Activated T-helper 2 cell treated with anti-CD3 and anti-CD28 coated beads, Interferon-gamma antibody, Interleukin-2, Interleukin-4, amounts not matched to agents 10 μg/mL and 5 μg/mL and 100 μg/mL, durations not matched to agents 14 hours and 24 hours and 36 hours (primary cell): Measurements from ENCODE around the gene INO80. TPM values are rescaled to one million over a fixed set of nuclear protein-coding genes. Genes with fewer than 3 reads are reported as not detected.

Experiments used
- DNase-seq: peaks from one replicate; pipeline ENCODE4 v3.0.0; 2021; ENCODE audit warnings: low spot score
- H3K27ac Mint-ChIP-seq: one replicate; pipeline ENCODE4 v1.8.0; 2021; ENCODE audit warnings: mixed read lengths
- H3K27me3 Mint-ChIP-seq: one replicate; pipeline ENCODE4 v1.8.0; 2021; ENCODE audit warnings: low read depth, mixed read lengths
- H3K36me3 Mint-ChIP-seq: one replicate; pipeline ENCODE4 v1.8.0; 2021; ENCODE audit warnings: low read depth, mixed read lengths
- H3K4me1 Mint-ChIP-seq: one replicate; pipeline ENCODE4 v1.8.0; 2021; ENCODE audit warnings: low read depth, mixed read lengths
- H3K4me3 Mint-ChIP-seq: one replicate; pipeline ENCODE4 v1.8.0; 2021; ENCODE audit warnings: low read depth, mild to moderate bottlenecking, moderate library complexity, mixed read lengths
- H3K9me3 Mint-ChIP-seq: one replicate; pipeline ENCODE4 v1.8.0; 2021; ENCODE audit warnings: mixed read lengths
- intact Hi-C: fragments of 100-400 bp; cut with micrococcal nuclease; formaldehyde crosslinking; loops from one replicate; pipeline ENCODE4 v1.15.1; 2023
- total RNA-seq: library from RNA; stranded (reverse); gene quantifications from 2 replicates; pipeline ENCODE4 v1.2.3, GENCODE V29; 2022

INO80 gene
- total RNA-seq, 1 donor from 2014 or later, result 33.2 TPM

DNA sequence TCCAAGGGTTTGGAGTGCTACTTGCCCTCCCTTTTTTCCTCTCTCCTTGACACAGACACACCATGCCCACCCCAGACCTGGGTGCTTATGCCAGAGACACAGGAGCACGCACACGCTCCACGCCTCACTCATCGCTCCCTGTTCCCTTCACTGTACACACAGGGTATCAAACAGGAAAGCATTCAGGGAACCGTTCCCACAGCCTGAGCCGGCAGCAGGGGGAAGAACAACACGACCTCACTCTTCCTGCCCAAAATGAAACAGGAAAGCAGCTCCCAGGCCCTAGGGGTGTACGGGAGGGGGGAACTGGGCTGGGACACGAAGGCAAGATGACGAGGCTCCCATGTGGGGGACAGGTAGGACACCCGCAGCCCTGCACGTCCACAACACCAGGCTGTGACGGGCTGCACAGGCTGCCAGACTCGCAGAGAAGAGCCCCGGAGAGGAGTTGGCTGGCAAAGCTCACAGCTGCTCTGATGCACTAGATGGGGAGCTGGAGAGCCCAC lies 175.7 kb downstream of the INO80 start:
- Mint-ChIP-seq H3K36me3 (no peaks in the 10 kb centered on the region), H3K27me3 (no peaks in the 10 kb centered on the region), H3K27ac (no peak overlapping the region), H3K4me1 (peaks cover 15% of the 10 kb centered on the region), H3K9me3 (no peaks in the 10 kb centered on the region), H3K4me3 (no peak overlapping the region)
- no peak for DNase-seq
- intact Hi-C loops, result no loop called here

DNA sequence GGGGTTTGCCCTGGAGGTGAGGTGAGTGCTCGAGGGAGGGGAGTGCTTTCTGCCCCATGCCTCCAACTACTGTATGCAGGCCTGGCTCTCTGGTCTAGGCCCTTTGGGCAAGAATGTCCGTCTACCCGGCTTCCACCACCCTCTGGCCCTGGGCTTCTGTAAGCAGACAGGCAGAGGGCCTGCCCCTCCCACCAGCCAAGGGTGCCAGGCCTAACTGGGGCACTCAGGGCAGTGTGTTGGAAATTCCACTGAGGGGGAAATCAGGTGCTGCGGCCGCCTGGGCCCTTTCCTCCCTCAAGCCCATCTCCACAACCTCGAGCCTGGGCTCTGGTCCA lies 177.6 kb downstream of the INO80 start:
- no peak overlapping the region for H3K27ac Mint-ChIP-seq
- intact Hi-C loops, result no loop called here
- peaks cover 14% of the 10 kb centered on the region for H3K4me1 Mint-ChIP-seq

GRCh38 chr15:40937762-40938535 lies 178.1 kb downstream of the INO80 start:
- H3K27me3 Mint-ChIP-seq, result peaks cover 6% of the 10 kb centered on the region
- no peak for DNase-seq
- no peaks in the 10 kb centered on the region for H3K9me3 Mint-ChIP-seq
- H3K36me3 Mint-ChIP-seq, result no peaks in the 10 kb centered on the region
- H3K4me1 Mint-ChIP-seq, result peaks cover 8% of the 10 kb centered on the region
- intact Hi-C loops, result no loop called here
- H3K4me3 Mint-ChIP-seq, result no peak overlapping the region
- no peak overlapping the region for H3K27ac Mint-ChIP-seq

More for the DNA sequence above, 177.6 kb downstream of the INO80 start:
- no peaks in the 10 kb centered on the region for H3K9me3 Mint-ChIP-seq
- H3K36me3 Mint-ChIP-seq, result no peaks in the 10 kb centered on the region
- no peak overlapping the region for H3K4me3 Mint-ChIP-seq
- DNase-seq, result no peak
- peaks cover 3% of the 10 kb centered on the region for H3K27me3 Mint-ChIP-seq

DNA sequence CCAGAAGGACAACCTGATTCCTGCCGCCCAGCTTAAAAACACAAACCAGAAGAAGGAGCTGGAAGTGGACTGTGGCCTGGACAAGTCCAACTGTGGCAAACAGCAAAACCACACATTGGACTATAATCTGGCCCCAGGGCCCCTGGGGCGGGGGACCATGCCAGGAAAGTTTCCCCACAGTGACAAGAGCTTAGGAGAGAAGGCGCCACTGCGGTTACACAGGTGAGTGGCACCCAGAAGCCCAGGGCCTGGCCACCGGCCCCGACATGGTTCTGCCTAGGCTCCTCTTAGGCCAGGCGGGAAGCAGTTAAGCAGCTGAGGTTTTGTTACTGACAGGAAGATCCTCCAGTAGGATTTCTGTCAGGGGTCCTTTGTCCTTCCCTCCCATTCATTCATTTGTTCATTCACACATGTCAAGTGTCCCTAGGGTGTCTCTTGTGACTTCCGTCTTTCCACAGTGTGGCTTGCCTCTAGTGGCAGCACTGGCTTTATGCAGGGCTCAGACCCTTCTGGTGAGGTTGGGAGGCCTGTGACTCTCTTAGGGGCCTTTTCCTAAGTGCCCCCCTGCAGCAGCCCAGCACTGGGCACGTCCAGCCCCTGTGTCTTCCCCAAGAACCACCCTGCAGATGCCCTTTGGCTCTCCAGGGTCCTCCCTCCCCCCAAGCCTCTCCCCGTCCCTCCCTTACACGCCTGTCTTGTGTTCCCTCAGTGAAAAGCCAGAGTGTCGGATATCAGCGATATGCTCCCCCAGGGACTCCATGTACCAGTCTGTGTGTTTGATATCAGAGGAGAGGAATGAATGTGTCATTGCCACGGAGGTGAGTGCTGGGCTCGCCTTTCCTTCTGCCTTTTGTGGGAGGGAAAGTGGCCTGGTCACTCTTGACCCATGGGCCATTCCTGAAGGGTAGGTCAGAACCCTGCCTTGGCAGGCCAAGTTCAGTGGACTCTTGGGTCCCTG lies 179.1 kb downstream of the INO80 start:
- intact Hi-C loops, result no loop called here
- peaks cover 4% of the 10 kb centered on the region for H3K4me1 Mint-ChIP-seq
- H3K36me3 Mint-ChIP-seq, result no peaks in the 10 kb centered on the region
- no peak overlapping the region for H3K27ac Mint-ChIP-seq
- H3K27me3 Mint-ChIP-seq, result peaks cover 11% of the 10 kb centered on the region
- DNase-seq, result no peak
- no peaks in the 10 kb centered on the region for H3K9me3 Mint-ChIP-seq
- H3K4me3 Mint-ChIP-seq, result no peak overlapping the region

- H3K27ac Mint-ChIP-seq, result no peak overlapping the region
- H3K4me1 Mint-ChIP-seq, result peaks cover 7% of the 10 kb centered on the region
- H3K9me3 Mint-ChIP-seq, result no peaks in the 10 kb centered on the region
- intact Hi-C loops, result no loop called here
- no peaks in the 10 kb centered on the region for H3K36me3 Mint-ChIP-seq
- DNase-seq, result no peak
- peaks cover 19% of the 10 kb centered on the region for H3K27me3 Mint-ChIP-seq
- no peak overlapping the region for H3K4me3 Mint-ChIP-seq
Observed at GRCh38 chr15:40936234-40936708, 179.8 kb downstream of the INO80 start.

DNA sequence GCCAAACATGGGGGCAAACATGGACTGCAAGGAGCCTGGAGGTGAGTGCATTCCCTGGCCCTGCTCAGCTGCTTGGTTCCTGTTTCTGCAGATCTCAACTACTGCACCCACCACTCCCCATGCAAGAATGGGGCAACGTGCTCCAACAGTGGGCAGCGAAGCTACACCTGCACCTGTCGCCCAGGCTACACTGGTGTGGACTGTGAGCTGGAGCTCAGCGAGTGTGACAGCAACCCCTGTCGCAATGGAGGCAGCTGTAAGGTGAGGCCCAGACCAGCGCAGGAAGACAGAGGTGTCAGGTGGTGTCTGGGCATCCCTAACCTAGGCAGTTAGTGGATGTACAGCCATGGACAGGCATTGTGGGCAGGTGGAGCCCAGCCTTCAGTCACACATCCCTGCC lies 181.6 kb downstream of the INO80 start:
- Mint-ChIP-seq H3K27me3 (peaks cover 35% of the 10 kb centered on the region), H3K4me3 (no peak overlapping the region), H3K9me3 (no peaks in the 10 kb centered on the region), H3K4me1 (peaks cover 20% of the 10 kb centered on the region), H3K36me3 (no peaks in the 10 kb centered on the region), H3K27ac (no peak overlapping the region)
- intact Hi-C loops, result no loop called here
- DNase-seq, result no peak

GRCh38 chr15:40933517-40933902 lies 182.6 kb downstream of the INO80 start:
- DNase-seq, result no peak
- Mint-ChIP-seq H3K4me1 (peaks cover 25% of the 10 kb centered on the region), H3K9me3 (no peaks in the 10 kb centered on the region), H3K27ac (no peak overlapping the region), H3K36me3 (no peaks in the 10 kb centered on the region), H3K4me3 (no peak overlapping the region), H3K27me3 (peaks cover 43% of the 10 kb centered on the region)
- intact Hi-C loops, result no loop called here

GRCh38 chr15:40932649-40933516 lies 183.2 kb downstream of the INO80 start:
- H3K36me3 Mint-ChIP-seq, result no peaks in the 10 kb centered on the region
- H3K9me3 Mint-ChIP-seq, result no peaks in the 10 kb centered on the region
- H3K4me3 Mint-ChIP-seq, result no peak overlapping the region
- H3K27ac Mint-ChIP-seq, result no peak overlapping the region
- no peak for DNase-seq
- intact Hi-C loops, result no loop called here
- H3K4me1 Mint-ChIP-seq, result peaks cover 26% of the 10 kb centered on the region
- peaks cover 45% of the 10 kb centered on the region for H3K27me3 Mint-ChIP-seq

GRCh38 chr15:40932156-40932555 lies 183.9 kb downstream of the INO80 start:
- no peak overlapping the region for H3K4me3 Mint-ChIP-seq
- H3K9me3 Mint-ChIP-seq, result no peaks in the 10 kb centered on the region
- no peaks in the 10 kb centered on the region for H3K36me3 Mint-ChIP-seq
- intact Hi-C loops, result no loop called here
- DNase-seq, result no peak
- H3K4me1 Mint-ChIP-seq, result peaks cover 27% of the 10 kb centered on the region
- no peak overlapping the region for H3K27ac Mint-ChIP-seq
- H3K27me3 Mint-ChIP-seq, result peaks cover 47% of the 10 kb centered on the region

DNA sequence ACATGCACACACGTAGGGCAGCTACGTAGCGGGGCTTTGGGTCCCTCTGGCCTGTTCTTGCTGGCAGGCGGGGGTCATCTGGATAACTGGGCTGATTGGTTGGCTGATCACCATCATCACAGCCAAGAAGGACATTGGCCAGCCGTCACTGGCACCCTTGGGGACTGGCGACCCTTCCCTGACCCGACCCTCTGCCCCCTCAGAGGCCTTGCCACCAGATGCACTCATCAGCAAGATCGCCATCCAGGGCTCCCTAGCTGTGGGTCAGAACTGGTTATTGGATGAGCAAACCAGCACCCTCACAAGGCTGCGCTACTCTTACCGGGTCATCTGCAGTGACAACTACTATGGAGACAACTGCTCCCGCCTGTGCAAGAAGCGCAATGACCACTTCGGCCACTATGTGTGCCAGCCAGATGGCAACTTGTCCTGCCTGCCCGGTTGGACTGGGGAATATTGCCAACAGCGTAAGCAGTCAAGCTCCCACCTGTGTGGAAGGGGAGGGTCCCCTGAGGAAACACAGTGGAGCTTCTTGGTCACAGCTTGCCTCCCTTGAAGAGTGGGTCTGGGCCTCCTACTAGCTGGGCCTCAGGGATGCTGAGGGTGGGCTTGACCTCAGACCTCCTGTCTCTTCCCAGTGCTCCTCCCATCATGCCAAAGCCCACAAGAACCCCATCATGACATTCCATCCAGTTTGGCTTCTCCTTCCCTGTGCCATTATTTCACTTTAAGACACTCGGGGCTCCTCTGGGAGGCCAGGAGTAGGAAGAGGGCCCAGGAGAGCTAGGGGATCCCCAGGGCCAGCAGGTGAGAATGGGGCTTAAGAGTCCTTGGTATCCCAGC lies 184.6 kb downstream of the INO80 start:
- H3K27ac Mint-ChIP-seq, result no peak overlapping the region
- peaks cover 32% of the 10 kb centered on the region for H3K4me1 Mint-ChIP-seq
- H3K4me3 Mint-ChIP-seq, result no peak overlapping the region
- no peak for DNase-seq
- no peaks in the 10 kb centered on the region for H3K9me3 Mint-ChIP-seq
- no peaks in the 10 kb centered on the region for H3K36me3 Mint-ChIP-seq
- peaks cover 53% of the 10 kb centered on the region for H3K27me3 Mint-ChIP-seq
- intact Hi-C loops, result no loop called here

GRCh38 chr15:40930430-40931299 lies 185.4 kb downstream of the INO80 start:
- H3K36me3 Mint-ChIP-seq, result no peaks in the 10 kb centered on the region
- peaks cover 57% of the 10 kb centered on the region for H3K27me3 Mint-ChIP-seq
- no peak overlapping the region for H3K27ac Mint-ChIP-seq
- intact Hi-C loops, result no loop called here
- peak overlapping the region; percentile 67 for H3K4me3 Mint-ChIP-seq
- DNase-seq, result peak; percentile 41
- no peaks in the 10 kb centered on the region for H3K9me3 Mint-ChIP-seq
- H3K4me1 Mint-ChIP-seq, result peaks cover 36% of the 10 kb centered on the region
